Measurements from ENCODE around the gene CELF1.
"Not testable (repeated sequence)": the region's sequence is repeated elsewhere in the genome, so short reads cannot be mapped to it uniquely, and the experiment has no call there.

Gene CELF1

DNA sequence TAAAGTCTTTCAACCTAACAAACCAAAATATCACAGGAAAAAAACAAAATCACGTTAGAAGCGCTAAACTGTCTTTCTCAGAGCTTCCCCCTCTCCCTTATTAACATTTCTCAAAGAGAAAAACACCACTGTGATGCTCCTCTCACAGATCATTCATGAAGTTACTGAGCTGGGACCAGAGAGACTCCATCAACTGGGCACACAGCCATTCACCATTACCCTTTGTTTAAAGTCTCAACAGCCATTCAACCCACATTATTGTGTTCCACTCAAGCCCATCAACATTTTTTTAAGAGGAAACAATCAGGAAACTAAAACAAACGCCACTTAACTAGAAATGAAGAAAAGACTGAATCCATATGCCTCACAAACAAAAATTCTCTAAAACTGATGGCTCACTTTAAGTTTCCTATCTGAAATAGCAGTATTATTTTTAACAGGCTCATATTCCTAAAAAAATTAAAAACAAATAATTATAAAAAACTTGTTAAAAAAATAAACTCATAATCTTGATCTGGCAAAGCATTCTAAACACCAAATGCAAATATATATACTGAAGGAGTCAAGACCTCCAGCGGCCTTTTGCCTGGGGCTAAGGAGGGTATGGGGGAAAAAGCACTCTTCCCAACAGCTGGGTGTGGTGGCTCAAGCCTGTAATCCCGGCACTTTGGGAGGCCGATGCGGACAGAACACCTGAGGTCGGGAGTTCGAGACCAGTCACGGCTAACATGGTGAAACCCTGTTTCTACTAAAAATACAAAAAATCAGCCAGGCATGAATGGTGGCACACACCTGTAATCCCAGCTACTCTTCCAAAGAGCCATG lies 14.0 kb downstream of the CELF1 start:
- peak; percentile 71 for DNase-seq (ENCODE audit: low spot score)

DNA sequence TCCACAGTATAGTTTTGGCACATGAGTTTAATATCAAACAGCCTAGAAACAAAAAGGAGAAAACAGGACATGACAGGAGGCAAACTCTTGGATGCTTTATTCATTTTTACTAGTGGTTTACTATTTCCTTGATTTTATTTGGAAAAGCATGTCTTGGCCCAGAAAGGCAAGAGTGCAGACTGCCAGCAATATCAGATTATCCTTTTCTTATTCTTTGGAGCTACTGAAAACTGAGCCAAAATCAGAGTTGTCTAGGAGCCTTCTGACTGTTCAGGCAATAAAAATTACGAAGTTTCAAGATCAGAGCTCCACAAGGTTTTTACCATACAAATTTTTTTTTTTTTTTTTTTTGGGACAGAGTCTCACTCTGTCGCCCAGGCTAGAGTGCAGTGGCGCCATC lies 16.0 kb downstream of the CELF1 start:
- no peak for DNase-seq (ENCODE audit: low spot score)

DNA sequence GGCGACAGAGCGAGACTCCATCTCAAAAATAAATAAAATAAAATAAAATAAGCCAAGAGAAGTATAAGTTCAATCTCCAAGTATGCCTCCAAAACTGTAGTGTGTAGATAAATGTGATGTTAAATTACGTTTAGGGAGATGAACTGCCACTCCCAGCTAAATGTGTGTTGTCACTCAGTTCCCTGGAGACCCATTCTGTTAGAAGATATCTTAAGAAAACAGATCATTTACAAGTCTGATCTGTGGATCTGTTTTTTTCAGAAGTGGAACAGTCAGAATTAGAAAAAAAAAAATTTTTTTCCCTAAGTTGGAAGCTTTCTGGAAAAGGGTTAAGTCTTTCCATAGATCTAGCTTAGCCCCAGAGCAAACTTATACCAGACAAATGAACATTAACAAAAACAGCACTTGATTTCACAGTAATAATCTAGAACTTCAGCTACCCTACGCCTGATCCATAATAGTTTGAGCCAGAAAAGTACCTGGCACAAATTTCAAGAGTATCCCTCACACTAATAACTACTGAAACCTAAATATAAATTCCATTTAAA lies 18.2 kb downstream of the CELF1 start:
- DNase-seq (ENCODE audit: low spot score), result no peak

DNA sequence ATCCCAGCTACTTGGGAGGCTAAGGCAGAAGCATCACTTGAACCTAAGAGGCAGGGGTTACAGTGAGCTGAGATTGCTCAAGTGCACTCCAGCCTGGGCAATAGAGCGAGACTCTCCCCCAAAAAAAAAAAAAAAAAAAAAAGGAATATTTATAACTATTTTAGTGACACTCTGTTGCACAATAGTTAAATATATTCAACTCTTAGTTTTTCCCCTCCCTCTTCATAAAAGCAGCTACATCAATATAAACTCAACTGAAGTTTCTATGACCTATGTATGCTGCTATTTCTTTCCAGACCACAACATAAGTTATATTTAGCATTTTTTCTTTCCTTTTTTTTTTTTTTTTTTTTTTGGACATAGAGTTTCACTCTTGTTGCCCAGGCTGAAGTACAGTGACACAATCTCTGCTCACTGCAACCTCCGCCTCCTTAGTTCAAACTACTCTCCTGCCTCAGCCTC lies 19.2 kb downstream of the CELF1 start:
- DNase-seq (ENCODE audit: low spot score), result no peak

DNA sequence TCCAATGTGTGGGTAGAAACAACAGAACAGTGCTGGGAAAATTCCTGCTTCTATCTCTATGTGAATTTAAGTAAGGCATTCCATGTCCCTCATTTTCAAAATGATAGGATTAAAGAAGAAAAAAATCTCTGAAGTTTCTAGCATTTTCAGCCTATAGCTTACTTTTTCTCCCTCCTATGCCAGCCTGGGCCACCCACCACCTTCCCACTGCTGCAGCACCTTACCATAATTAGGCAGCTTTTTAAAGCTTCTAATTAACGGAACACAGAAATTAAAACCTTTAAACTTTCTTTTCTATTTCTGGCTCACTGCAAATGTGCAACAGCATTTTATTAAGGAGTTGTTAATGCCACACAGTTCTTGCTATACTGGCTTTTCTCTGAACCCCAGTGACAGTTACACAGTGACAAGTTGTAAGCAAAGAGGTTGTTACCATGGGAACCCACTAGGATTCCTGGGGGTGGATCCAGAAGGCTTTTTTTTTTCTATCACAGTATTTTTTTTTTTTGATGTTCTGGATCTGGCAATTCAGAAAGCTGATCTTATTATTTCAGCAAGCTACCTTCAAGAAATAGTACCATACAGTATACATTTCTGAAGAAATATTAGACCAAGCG lies 20.2 kb downstream of the CELF1 start:
- no peak for DNase-seq (ENCODE audit: low spot score)

DNA sequence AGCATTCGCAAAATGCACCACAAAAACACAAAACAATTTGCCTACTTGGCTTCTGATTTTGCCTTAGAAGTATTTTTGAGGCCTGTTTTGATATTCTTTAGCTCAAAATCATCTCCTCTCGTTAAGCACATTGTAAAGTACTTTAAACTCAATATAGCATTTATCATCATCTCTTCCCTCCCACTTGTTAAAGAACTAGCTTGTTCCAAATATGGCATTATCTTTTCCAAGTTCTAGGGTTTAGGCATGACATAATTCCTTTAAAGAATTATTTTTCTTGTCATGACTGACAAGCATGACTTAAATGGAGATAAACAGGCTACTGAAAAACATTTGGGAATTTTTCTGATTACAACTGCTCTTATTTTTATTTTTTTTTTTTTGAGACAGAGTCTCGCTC lies 21.3 kb downstream of the CELF1 start:
- DNase-seq (ENCODE audit: low spot score), result no peak

DNA sequence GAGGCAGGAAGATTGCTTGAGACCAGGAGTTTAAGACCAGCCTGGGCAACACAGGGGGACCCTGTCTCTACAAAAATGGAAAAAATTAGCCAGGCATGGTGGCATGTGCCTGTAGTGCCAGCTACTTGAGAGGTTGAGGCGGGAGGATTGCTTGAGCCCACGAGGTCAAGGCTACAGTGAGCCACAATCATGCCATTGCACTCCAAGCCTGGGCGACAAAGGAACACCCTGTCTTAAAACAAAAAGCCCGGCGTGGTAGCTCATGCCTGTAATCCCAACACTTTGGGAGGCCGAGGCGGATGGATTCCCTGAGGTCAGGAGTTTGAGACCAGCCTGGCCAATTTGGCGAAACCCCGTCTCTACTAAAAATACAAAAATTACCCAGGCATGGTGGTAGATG lies 22.2 kb downstream of the CELF1 start:
- not testable (repeated sequence) for DNase-seq (ENCODE audit: low spot score)

DNA sequence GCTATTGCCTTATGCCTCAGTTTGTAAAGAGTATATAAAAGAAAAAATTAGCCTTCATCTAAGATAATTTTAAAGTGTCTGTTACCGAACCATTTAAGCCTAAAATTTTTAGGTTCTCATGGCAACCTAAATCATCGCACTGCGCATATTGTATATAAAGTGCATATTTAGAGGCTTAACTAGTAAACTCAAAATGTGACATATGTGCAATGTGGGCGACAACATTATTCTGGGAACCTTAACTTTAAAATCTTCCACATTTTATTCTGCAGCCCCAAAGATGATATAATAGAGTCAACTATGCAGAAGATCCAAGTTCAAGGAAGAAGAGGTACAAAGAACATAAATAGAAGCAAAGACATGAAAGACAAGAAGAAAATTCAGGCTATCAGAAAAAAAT lies 23.0 kb downstream of the CELF1 start:
- DNase-seq (ENCODE audit: low spot score), result no peak

DNA sequence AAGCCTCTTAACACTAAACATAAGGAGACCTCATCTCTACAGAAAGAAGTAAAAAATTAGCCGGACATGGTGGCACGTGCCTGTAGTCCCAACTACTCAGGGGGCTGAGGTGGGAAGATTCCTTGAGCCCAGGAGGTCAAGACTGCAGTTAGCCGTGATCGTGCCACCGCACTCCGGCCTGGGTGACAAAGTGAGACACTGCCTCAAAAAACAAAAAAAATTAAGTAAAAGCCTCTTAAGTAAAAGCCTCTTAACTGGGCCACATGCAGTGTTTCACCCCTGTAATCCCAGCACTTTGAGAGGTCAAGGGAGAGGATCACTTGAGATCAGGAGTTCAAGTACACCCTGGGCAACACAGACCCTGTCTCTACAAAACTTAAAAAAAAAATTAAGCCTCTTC lies 25.7 kb downstream of the CELF1 start:
- DNase-seq (ENCODE audit: low spot score), result no peak

DNA sequence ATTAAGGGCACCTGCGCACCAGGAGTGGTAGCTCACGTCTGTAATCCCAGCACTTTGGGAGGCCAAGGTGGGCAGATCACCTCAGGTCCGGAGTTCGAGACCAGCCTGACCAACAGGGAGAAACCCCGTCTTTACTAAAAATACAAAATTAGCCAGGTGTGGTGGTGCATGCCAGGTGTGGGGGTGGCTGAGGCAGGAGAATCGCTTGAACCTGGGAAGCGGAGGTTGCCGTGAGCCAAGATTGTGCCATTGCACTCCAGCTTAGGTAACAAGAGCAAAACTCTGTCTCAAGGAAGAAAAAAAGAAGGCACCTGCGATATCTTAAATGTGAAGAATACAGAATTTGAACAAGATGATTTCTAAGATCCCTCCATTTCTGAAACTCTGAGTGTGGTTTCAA lies 26.9 kb downstream of the CELF1 start:
- not testable (repeated sequence) for DNase-seq (ENCODE audit: low spot score)

DNA sequence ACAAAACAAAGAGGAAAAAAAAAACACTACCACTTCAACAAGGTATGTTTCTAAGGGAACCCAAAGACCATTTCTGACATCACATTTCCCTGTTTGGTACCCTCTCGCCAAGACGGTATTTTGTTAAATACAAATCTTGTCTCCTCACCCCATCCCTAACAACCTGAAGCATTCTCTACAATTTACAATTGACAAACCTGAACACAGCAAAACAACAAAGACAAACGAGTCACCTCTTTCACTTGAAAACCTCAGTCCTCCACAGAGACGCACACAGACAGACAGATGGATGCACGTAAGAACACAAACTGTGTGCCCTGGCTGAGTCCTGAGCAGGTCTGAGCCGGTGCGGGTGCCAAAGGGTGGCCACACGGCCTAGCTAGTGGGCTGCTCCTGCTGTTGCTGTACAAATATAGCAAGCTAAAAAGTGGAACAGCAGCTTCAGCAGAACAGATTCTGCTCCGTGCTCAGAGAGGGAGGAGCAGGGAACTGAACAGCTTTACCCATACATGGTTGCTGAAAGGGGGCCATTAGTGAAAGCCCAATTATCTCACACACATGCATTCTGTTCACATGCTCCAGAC lies 28.5 kb downstream of the CELF1 start:
- peak; percentile 35 for DNase-seq (ENCODE audit: low spot score)

DNA sequence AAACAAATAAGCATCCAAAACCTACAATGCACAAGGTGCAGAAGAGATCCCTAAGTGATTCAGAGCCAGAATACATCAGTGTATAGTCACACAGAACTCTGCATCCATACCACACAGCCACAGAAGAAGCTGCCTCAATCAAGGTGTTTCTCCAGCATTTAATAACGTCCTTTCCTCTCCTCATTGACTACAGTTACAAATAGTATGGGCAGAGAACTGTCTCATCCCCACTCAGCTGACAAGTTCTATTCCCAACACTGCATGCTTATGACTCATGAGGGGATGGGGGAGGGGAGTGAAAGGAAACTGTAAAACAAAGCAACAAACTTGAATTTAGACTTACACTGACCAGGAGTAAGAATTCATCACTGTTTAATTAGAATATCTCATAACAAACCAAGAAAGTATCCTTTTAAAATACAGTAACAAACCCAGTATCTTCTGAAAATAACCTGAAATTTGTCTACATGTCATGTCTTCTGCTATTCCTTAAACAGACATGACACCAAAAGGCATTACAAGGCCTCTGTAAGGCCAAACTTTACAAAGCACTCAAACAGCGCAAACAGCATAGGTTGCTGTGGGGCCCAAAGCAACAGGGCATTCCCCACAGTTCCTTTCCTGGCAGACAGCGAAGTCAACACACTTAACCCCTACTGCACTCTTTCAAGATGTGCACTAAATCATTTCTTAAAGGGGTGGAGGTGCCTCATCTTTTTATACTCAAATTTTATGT lies 29.3 kb downstream of the CELF1 start:
- peak; percentile 79 for DNase-seq (ENCODE audit: low spot score)

DNA sequence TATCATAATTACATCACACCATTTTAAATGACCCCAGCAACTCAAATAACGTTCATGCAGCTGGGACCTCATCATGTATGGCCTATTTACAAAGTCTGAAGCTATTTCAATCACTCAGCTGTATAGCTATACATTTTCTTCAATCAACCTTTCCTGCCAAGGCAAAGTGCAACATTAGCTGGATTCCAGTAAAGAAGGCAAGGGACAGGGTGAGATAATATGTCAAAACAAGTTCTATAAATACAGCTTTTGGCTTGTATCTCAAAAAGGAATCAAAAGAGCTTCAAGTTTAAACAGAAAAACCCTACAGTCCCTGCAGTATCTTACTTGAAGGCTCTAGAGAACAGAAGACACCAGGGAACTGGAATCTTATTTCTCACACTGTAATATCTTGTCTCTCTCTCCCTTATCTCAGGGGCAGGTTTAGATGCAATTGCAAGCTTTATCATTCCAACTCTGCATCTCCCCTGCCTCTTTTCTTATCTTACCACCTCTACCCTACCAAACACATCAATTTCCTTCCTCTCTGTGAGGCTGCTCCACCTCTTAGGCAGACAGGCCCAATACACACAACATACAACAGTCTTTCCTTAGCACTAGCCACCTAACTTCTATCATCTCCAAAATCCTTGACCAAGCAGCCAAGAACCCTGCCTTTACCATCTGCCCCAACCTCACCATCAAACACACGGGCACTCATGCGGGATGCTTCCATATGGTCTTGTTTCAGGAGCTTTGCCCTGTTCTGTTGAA lies 34.5 kb downstream of the CELF1 start:
- DNase-seq (ENCODE audit: low spot score), result no peak

DNA sequence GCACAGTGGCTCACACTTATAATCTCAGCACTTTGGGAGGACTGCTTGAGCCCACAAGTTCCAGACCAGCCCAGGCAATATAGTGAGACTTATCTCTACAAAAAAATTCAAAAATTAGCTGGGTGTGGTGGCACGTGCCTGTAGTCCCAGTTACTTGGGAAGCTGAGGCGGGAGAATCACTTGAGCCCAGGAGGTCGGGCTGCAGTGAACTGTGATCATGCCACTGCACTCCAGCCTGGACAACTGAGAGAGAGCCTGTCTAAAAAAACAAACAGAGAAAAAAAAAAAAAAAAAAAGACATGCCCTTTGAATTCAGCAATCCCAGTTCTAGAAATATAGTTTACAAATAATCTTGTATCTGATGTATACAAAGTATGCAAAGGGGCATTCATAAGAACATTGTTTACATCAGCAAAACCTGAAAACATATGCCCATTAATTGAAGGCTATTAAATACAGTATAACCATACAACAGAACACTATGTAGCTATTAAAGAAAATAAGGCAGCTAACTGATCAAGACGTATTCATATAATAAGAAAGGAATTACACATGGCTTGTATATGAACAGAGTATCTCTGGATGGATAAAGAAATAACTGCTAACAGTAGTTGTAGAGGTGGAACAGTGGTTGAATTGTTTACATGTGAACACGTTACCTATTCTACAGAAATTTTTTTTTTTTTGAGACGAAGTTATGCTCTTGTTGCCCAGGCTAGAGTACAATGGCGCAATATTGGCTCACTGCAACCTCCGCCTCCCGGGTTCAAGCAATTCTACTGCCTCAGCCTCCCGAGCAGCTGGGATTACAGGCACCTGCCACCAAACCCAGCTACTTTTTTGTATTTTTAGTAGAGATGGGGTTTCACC lies 35.7 kb downstream of the CELF1 start:
- no peak for DNase-seq (ENCODE audit: low spot score)

DNA sequence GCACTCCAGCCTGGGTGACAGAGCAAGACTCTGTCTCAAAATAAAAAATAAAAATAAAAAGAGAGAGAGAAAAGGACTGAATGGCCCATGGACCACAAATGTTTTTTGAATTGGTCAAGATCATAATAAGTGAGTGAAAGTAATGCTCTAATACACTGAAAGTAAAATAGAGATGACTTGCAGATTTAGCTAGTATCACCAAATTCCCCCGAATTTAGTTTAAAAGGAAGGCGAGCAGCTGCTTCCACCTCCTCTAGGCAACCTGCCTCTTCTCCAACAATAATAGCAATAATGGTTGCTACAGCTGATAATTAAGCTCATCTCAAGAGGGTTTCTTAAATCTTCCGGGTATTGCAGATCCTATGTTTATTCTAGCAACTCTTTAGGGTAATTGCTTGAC lies 36.8 kb downstream of the CELF1 start:
- DNase-seq (ENCODE audit: low spot score), result no peak

DNA sequence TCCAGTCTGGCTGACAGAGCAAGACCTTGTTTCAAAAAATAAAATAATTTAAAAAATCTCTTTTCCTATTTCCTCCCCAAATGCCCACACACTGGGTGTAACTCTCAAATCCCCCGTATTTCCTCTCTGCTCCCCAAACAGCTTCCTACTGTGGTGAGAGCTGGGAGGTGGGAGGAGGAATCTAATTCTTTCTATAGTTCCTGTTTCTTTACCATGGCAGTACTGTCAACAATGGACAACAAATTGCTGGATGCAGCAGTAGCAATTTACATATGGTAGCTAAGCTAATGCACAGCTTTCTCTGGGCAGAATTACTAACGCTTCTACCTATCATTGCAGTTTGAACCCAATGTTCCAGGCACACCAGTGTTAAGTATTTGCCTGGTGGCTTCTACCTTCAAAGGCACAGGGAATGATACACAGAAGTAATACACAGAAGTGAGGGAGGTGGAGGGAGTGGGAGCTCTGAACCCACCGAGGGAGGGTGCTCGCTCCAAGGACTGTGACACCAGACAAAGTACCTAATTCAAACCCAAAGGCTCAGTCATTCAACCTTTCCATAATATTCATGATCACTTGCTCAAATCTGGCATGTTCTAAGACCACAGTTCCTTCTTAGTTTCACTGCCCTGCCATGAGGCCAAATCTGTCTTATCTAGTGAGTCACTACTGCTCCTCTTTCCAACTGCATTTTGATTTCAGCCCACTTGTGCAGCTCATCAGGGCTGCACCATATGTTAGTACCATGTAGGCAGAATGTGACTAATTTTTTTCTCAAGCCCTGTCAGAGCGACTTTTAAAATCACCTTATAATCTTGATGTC lies 37.9 kb downstream of the CELF1 start:
- peak; percentile 47 for DNase-seq (ENCODE audit: low spot score)

DNA sequence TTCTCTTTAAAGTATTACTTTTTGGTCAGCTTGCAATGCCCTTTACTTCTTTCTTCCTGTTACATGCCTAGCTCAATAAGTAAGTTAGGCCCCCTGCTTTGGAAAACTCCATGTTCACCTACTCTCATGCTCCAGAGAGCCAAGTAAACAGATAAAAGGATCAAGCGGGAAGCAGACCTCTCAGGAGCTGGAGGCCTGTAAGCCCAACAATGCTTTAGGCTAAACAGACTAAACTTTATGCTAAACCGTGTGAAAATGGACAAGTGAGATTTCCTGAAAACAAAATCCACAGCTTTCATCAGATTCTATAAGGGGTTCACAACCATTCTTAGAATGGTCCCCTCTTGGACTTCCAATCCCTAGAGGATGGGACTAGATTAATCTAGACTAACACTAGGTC lies 40.2 kb downstream of the CELF1 start:
- no peak for DNase-seq (ENCODE audit: low spot score)

DNA sequence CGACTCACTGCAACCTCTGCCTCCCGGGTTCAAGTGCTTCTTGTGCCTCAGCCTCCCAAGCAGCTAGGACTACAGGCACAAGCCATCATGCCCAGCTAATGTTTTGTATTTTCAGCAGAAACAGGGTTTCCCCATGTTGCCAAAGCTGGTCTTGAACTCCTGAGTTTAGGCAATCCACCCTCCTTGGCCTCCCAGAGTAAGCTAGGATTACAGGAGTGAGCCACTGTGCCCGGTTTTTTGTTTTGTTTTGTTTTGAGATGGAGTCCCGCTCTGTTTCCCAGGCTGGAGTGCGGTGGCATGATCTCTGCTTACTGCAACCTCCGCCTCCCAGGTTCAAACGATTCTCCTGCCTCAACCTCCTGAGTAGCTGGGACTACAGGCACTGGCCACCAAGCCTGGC lies 41.0 kb downstream of the CELF1 start:
- no peak for DNase-seq (ENCODE audit: low spot score)

DNA sequence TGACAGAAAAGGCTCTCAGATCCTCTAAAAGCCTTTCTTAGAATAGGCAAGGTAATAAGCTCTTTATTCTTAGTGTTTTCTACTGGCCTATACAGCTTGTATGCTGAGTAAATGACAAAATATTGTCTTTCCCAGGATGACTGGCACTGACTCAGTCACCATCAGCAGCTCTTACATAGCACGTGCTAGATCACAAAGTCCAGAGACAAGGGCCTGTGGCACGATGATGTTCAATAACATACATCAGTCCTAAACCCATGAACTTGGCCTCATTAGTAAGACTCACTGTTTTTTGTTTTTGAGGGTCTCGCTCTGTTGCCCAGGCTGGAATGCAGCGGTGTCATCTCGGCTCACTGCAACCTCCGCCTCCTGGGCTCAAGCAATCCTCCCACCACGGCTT lies 42.7 kb downstream of the CELF1 start:
- peak; percentile 54 for DNase-seq (ENCODE audit: low spot score)

DNA sequence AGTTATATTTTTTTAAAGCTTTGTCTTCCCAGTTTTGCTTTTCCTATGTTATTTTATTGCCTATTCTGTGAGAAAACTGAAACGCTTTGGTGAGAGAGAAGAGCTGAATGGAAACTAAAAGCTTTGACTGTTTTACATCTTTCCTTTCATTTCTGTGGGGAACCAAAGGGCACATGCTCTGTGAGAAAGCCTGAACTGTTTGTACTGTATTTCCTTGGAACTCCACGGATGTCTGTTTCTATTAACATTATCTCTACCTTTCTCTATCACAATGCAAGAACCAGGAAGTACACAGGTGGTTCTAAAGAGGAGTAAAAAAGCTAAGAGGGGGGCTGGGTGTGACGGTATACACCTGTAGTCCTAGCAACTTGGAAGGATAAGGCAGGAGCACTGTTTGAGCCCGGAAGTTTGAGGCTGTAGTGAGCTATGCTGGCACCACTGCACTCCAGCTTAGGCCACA lies 43.8 kb downstream of the CELF1 start:
- peak; percentile 42 for DNase-seq (ENCODE audit: low spot score)
